Cardiac fibroblast (primary cell): ENCODE results near the gene TCP11X1.
"Not testable (repeated sequence)": the region's sequence is repeated elsewhere in the genome, so short reads cannot be mapped to it uniquely, and the experiment has no call there.

Experiments used
- DNase-seq, 2 donors: peaks; one replicate each; pipeline versions ENCODE4 v3.0.0 to v3.0.0-alpha.2; 2010; ENCODE audit warnings: low read depth in 2 of 2
- H3K4me3 ChIP-seq, 2 donors: replicated peaks in 1 of 2; 1 replicate in 1 of 2; 2 replicates in 1 of 2; pipeline ENCODE4 v1.5.1; 2011; ENCODE audit warnings: low read depth in 2 of 2, low read length in 2 of 2, mild to moderate bottlenecking in 2 of 2, moderate library complexity in 1 of 2
- CTCF ChIP-seq: IDR thresholded peaks from one replicate; pipeline ENCODE4 v1.5.1; 2011; ENCODE audit warnings: low read depth, mild to moderate bottlenecking, low read length, inconsistent platforms

TCP11X1 gene

GRCh38 chrX:102214986-102215385, at the start of gene TCP11X1:
TSS of gene TCP11X1 (plus strand) at chrX:102215301.
- DNase-seq, H3K4me3 ChIP-seq: not testable (repeated sequence)

GRCh38 chrX:102185967-102186720, 29.0 kb upstream of the TCP11X1 start:
- H3K4me3 ChIP-seq, result no peak overlapping the region
- TF ChIP-seq CTCF, result no peak
- no peak for DNase-seq

GRCh38 chrX:102207940-102208339, 7.2 kb upstream of the TCP11X1 start:
- not testable (repeated sequence) for DNase-seq, H3K4me3 ChIP-seq

GRCh38 chrX:102216497-102216896, 1.4 kb downstream of the TCP11X1 start:
- not testable (repeated sequence) for DNase-seq, H3K4me3 ChIP-seq

GRCh38 chrX:102235678-102236077, 20.6 kb downstream of the TCP11X1 start:
- H3K4me3 ChIP-seq, DNase-seq: not testable (repeated sequence)

GRCh38 chrX:102240265-102240664, 25.2 kb downstream of the TCP11X1 start:
- H3K4me3 ChIP-seq, DNase-seq: not testable (repeated sequence)

GRCh38 chrX:102246893-102247292, 31.8 kb downstream of the TCP11X1 start, which contains the start of gene NXF2:
TSS of gene NXF2 (plus strand) at chrX:102247167. CDS start at chrX:102307079, 59,912 bp downstream.
- not testable (repeated sequence) for DNase-seq, H3K4me3 ChIP-seq

- H3K4me3 ChIP-seq, DNase-seq: not testable (repeated sequence)
Observed at GRCh38 chrX:102272231-102272630, 57.1 kb downstream of the TCP11X1 start.
